ENCODE data around the gene FGR.

FGR gene

DNA sequence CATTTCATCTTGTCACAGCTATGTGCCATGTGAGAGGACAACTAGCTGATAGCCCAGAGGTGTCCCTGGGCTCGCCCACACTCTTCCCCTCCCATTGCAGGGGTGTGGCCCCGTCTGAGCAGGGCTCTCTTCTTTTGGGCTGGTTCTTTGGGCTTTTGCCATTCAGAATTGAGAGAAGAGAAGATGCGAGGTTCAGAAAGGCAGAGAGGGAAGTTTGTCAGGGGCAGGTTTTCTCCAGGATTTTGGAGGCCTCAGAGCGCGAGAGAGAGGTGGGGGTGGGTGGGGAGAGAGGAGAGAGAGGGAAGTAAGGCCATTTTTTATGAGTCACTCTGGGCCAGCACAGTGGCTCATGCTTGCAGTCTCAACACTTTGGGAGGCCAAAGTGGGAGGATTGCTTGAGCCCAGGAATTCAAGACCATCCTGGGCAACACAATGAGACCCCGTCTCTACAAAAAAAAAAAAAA lies 31.8 kb upstream of the FGR start:
- H3K9me3 ChIP-seq = no peaks in the 10 kb centered on the region
- peaks cover 3% of the 10 kb centered on the region; the same call in 1 of the 2 replicates for H3K4me1 ChIP-seq
- DNase-seq = no peak
- no peak for TF ChIP-seq CTCF (IDR thresholded peaks at IDR 0.05; ENCODE audit: low read depth, low read length)
- no peaks in the 10 kb centered on the region for H3K36me3 ChIP-seq
- H3K27me3 ChIP-seq = no peaks in the 10 kb centered on the region
- no peak overlapping the region for H3K4me3 ChIP-seq (ENCODE audit: low read depth, low read length)

GRCh38 chr1:27666294-27666693 lies 31.3 kb upstream of the FGR start:
- no peak overlapping the region for H3K4me3 ChIP-seq (ENCODE audit: low read depth, low read length)
- DNase-seq = no peak
- no peaks in the 10 kb centered on the region for H3K36me3 ChIP-seq
- H3K27me3 ChIP-seq = no peaks in the 10 kb centered on the region
- H3K9me3 ChIP-seq = no peaks in the 10 kb centered on the region
- no peak for TF ChIP-seq CTCF (IDR thresholded peaks at IDR 0.05; ENCODE audit: low read depth, low read length)
- peaks cover 3% of the 10 kb centered on the region; the same call in 1 of the 2 replicates for H3K4me1 ChIP-seq

DNA sequence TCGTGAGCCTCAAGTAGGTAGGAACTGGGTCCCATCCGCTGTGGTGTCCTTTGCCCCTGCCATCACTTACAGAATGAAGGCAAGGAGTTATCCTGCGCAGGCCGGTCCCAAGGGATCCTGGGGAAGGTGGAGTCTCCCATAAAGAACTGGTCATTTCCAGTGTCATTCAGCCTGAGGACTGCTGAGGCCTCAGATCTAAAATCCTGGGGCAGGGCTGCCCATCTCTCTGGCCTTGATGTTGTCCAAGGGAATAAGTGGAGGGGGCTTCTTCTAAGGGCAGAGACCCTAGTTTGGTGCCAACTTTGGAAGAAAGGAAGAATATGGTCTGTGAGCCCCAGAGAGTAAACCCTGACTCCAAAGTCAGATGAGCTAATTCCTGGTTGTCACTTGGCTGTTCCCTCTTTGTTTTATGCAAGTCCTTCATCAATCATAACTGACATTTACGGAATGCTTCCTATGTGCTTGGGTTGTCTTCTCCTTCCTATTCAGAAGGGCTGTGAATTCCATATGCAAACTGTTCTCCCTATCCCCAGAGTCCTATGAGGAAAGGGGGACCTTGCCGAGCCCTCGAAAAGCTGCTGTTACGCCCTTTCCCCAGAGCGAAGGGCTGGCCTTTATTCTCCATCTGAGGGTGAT lies 30.1 kb upstream of the FGR start:
- no peak for DNase-seq
- no peaks in the 10 kb centered on the region for H3K36me3 ChIP-seq
- no peaks in the 10 kb centered on the region for H3K27me3 ChIP-seq
- no peak for TF ChIP-seq CTCF (IDR thresholded peaks at IDR 0.05; ENCODE audit: low read depth, low read length)
- H3K4me1 ChIP-seq = peaks cover 3% of the 10 kb centered on the region; the same call in 1 of the 2 replicates
- no peak overlapping the region for H3K4me3 ChIP-seq (ENCODE audit: low read depth, low read length)
- H3K9me3 ChIP-seq = no peaks in the 10 kb centered on the region

- no peaks in the 10 kb centered on the region for H3K9me3 ChIP-seq
Observed at GRCh38 chr1:27664291-27664690, 29.3 kb upstream of the FGR start.

GRCh38 chr1:27662707-27663393 lies 27.9 kb upstream of the FGR start:
- peak; percentile 68 for DNase-seq
- no peaks in the 10 kb centered on the region for H3K36me3 ChIP-seq
- H3K4me3 ChIP-seq (ENCODE audit: low read depth, low read length) = no peak overlapping the region
- TF ChIP-seq CTCF (IDR thresholded peaks at IDR 0.05; ENCODE audit: low read depth, low read length) = peak; percentile 71
- H3K9me3 ChIP-seq = no peaks in the 10 kb centered on the region
- no peaks in the 10 kb centered on the region for H3K27me3 ChIP-seq
- peaks cover 3% of the 10 kb centered on the region; the same call in 1 of the 2 replicates for H3K4me1 ChIP-seq

More at GRCh38 chr1:27664291-27664690, 29.3 kb upstream of the FGR start:
- Histone ChIP-seq H3K36me3 (no peaks in the 10 kb centered on the region), H3K4me3 (ENCODE audit: low read depth, low read length) (no peak overlapping the region), H3K27me3 (no peaks in the 10 kb centered on the region), H3K4me1 (peaks cover 3% of the 10 kb centered on the region; the same call in 1 of the 2 replicates)
- no peak for TF ChIP-seq CTCF (IDR thresholded peaks at IDR 0.05; ENCODE audit: low read depth, low read length)
- DNase-seq = no peak

- H3K4me1 ChIP-seq = peaks cover 3% of the 10 kb centered on the region; the same call in 1 of the 2 replicates
- H3K9me3 ChIP-seq = no peaks in the 10 kb centered on the region
- H3K36me3 ChIP-seq = no peaks in the 10 kb centered on the region
- DNase-seq = no peak
- H3K4me3 ChIP-seq (ENCODE audit: low read depth, low read length) = no peak overlapping the region
- TF ChIP-seq CTCF (IDR thresholded peaks at IDR 0.05; ENCODE audit: low read depth, low read length) = no peak
- no peaks in the 10 kb centered on the region for H3K27me3 ChIP-seq
Observed at GRCh38 chr1:27662261-27662660, 27.3 kb upstream of the FGR start.
